ENCODE data around the gene MMRN1. TPM values are rescaled to one million over a fixed set of nuclear protein-coding genes. Genes with fewer than 3 reads are reported as not detected.

The MMRN1 gene
- total RNA-seq, 1 donor from 2014 or later, result under 0.01 TPM

DNA sequence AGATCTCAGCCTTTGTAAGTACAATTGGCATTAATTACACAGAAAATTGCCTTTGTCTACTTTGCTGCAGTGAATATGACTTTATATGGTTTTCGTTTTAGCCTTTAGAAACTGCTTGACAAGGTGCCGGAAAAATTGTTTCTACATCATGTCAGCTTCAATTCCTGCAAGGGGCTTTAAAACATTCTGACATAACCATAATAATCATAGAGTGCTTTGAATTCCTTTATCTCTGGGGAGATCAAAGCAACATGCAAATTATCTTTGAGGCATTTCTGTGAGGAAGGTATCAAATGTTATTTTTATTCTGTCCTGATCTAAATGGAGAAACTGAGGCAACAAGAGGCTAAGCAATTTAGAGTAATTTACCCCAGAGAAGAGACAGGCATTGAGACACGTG is 57.8 kb downstream of the MMRN1 start:
- Histone ChIP-seq H3K36me3 (ENCODE audit: control insufficient read depth, insufficient read depth, low read length) (no peaks in the 10 kb centered on the region), H3K27me3 (ENCODE audit: control insufficient read depth, insufficient read depth, low read length) (no peaks in the 10 kb centered on the region), H3K4me3 (ENCODE audit: low read depth, low read length) (no peak overlapping the region)
- FAIRE-seq (no peak), DNase-seq (ENCODE audit: low read depth) (no peak)
- TF ChIP-seq, protein P1, sequence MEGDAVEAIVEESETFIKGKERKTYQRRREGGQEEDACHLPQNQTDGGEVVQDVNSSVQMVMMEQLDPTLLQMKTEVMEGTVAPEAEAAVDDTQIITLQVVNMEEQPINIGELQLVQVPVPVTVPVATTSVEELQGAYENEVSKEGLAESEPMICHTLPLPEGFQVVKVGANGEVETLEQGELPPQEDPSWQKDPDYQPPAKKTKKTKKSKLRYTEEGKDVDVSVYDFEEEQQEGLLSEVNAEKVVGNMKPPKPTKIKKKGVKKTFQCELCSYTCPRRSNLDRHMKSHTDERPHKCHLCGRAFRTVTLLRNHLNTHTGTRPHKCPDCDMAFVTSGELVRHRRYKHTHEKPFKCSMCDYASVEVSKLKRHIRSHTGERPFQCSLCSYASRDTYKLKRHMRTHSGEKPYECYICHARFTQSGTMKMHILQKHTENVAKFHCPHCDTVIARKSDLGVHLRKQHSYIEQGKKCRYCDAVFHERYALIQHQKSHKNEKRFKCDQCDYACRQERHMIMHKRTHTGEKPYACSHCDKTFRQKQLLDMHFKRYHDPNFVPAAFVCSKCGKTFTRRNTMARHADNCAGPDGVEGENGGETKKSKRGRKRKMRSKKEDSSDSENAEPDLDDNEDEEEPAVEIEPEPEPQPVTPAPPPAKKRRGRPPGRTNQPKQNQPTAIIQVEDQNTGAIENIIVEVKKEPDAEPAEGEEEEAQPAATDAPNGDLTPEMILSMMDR (IDR thresholded peaks at IDR 0.05; ENCODE audit: insufficient read depth, low read length, severe bottlenecking), result no peak

DNA sequence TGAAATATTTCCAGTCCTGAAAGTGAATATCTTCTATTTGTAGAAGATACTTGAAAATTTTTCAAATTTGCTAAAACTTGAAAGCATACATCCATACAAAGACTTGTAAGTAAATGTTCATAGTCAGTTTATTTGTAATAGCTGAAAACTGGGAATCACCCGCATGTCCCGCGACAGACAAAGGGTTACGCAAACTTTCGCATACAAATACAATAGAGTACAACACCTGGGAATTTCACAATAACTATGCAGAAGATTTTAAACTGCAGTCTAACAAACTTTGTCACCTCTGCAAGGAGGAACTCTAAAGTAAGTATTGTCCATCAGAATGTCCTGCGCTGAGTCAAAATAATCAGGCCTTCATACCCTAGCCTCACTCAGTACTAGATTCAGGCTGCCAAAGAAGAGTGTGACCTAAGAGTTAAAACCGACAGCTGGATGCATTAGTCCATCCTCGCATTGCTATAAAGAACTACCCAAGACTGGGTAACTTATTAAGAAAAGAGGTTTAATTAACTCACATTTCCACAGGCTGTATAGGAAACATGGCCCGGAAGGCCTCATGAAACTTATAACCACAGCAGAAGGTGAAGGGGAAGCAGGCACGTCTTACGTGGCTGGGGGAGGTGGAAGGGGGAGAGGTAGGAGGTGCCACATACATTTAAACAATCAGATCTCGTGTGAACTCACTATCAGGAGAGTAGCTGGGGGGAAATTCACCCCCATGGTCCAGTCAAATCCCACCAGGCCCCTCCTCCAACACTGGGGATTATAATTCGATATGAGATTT is 60.4 kb downstream of the MMRN1 start:
- FAIRE-seq (no peak), DNase-seq (ENCODE audit: low read depth) (no peak)
- Histone ChIP-seq H3K27me3 (ENCODE audit: control insufficient read depth, insufficient read depth, low read length) (no peaks in the 10 kb centered on the region), H3K36me3 (ENCODE audit: control insufficient read depth, insufficient read depth, low read length) (no peaks in the 10 kb centered on the region), H3K4me3 (ENCODE audit: low read depth, low read length) (no peak overlapping the region)
- TF ChIP-seq, protein P1 (IDR thresholded peaks at IDR 0.05; ENCODE audit: insufficient read depth, low read length, severe bottlenecking), result no peak

DNA sequence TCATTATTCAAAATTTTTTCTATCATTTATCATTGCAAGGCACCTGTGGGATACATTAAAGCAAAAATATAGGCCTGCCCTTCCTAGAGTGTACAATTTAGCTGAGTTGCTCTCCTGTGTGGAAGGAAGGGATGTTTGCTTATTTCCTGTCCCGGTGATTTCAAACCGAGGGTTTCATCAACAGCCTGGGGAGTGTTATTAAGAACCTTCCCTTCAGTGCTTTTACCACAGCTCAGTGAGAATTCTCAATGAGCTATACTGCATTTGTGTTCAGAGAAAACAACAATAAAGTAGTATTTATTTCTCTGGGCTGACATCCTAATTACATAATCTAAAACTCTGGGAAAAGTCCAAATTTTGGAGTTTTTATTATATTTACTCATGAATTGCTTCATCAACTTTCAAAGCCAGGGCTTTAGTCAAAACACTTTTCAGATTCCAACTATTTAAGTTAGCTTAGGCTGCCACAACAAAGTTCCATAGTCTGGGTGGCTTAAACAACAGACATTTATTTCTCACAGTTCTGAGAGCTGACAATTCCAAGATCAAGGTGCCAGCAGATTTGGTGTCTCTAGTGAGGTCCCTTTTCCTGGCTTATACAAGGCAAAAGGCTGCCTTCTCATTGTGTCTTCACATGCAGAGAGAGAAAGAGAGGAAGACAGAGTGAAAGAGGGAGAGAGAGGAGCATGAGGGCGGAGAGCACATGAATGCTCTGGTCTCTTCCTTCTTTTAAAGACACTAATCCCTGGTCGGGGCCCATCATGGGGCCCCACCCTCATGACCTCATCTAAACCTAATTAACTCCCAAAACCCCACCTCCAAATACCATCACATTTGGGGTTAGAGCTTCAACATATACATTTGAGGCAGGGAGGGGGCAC is 62.6 kb downstream of the MMRN1 start:
- H3K36me3 ChIP-seq (ENCODE audit: control insufficient read depth, insufficient read depth, low read length), result no peaks in the 10 kb centered on the region
- H3K4me3 ChIP-seq (ENCODE audit: low read depth, low read length), result no peak overlapping the region
- FAIRE-seq (no peak), DNase-seq (ENCODE audit: low read depth) (no peak)
- no peaks in the 10 kb centered on the region for H3K27me3 ChIP-seq (ENCODE audit: control insufficient read depth, insufficient read depth, low read length)
- TF ChIP-seq, protein P1 (IDR thresholded peaks at IDR 0.05; ENCODE audit: insufficient read depth, low read length, severe bottlenecking), result no peak

DNA sequence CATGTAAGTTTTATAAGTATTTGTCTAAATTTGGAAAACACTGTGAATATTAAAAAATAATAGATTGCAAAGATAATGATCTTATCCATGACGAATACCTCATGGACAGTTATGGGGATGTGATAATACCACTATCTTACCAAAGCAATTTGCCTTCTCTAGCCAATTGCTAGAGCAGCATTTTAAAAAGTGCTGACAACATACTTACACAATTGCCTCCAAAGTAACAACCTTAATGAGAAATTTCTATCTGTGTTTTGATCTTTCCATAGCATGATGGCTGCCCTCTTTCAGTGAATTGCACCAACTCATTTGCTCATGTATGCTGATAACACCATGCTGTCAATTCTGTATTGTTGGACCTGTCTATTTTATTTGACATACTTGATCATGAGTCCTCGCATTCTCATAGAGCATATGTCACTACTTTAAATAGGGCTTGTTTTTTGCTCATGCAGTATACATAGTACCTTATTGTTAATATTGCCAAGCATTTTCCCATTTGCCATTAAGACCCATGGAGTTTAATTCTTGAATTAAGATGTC is 87.2 kb downstream of the MMRN1 start:
- DNase-seq (ENCODE audit: low read depth), result no peak

DNA sequence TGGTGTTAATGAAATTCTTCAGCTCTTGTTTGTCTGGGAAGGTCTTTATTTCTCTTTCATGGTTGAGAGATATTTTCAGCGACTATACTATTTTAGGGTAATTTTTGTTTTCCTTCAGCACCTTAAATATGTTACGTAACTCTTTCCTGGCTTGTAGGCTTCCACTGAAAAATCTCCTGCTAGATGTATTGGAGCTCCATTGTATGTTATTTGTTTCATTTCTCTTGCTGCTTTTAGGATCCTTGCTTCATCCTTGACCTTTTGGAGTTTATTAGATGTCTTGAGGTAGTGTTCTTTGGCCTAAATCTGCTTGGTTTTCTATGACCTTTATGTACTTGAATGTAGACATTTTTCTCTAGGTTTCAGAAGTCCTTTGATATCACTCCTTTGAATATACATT is 93.6 kb downstream of the MMRN1 start:
- DNase-seq (ENCODE audit: low read depth), result no peak
- Histone ChIP-seq H3K27me3 (ENCODE audit: control insufficient read depth, insufficient read depth, low read length) (peaks cover 3% of the 10 kb centered on the region), H3K36me3 (ENCODE audit: control insufficient read depth, insufficient read depth, low read length) (no peaks in the 10 kb centered on the region), H3K4me3 (ENCODE audit: low read depth, low read length) (no peak overlapping the region)
- no peak for FAIRE-seq
- TF ChIP-seq, protein P1 (IDR thresholded peaks at IDR 0.05; ENCODE audit: insufficient read depth, low read length, severe bottlenecking), result no peak

More for the DNA sequence above, 87.2 kb downstream of the MMRN1 start:
- no peak for FAIRE-seq
- Histone ChIP-seq H3K4me3 (ENCODE audit: low read depth, low read length) (no peak overlapping the region), H3K27me3 (ENCODE audit: control insufficient read depth, insufficient read depth, low read length) (no peaks in the 10 kb centered on the region), H3K36me3 (ENCODE audit: control insufficient read depth, insufficient read depth, low read length) (no peaks in the 10 kb centered on the region)
- TF ChIP-seq, protein P1 (IDR thresholded peaks at IDR 0.05; ENCODE audit: insufficient read depth, low read length, severe bottlenecking), result no peak
